Right atrium auricular region (tissue), 2 donors: ENCODE measurements around the gene CSF1. TPM values are rescaled to one million over a fixed set of nuclear protein-coding genes. Genes with fewer than 3 reads are reported as not detected.

Experiments used
- DNase-seq: peaks from one replicate; pipeline ENCODE4 v3.0.0-alpha.2; 2019; ENCODE audit warnings: low spot score
- H3K27ac ChIP-seq, 2 donors: fragments of 200-600 bp; sonication (generic); 1 replicate in 1 of 2; 2 replicates in 1 of 2; pipeline ENCODE4 v1.5.1; 2016 to 2019
- H3K27me3 ChIP-seq, 2 donors: fragments of 200-600 bp; sonication (generic); one replicate each; pipeline versions ENCODE4 v1.5.1 to v1.6.0; 2017 to 2019
- H3K36me3 ChIP-seq: fragments of 200-600 bp; sonication (generic); one replicate; pipeline ENCODE4 v1.5.1; 2016
- H3K4me1 ChIP-seq, 2 donors: fragments of 200-600 bp; sonication (generic); one replicate each; pipeline versions ENCODE4 v1.5.1 to v1.6.0; 2017 to 2019
- H3K4me3 ChIP-seq, 2 donors: fragments of 200-600 bp; sonication (generic); 1 replicate in 1 of 2; 2 replicates in 1 of 2; pipeline ENCODE4 v1.5.1; 2017 to 2019; ENCODE audit warnings: mild to moderate bottlenecking in 1 of 2, moderate library complexity in 1 of 2
- H3K9me3 ChIP-seq, 2 donors: fragments of 200-600 bp; sonication (generic); one replicate each; pipeline ENCODE4 v1.5.1; 2019
- total RNA-seq, 2 donors: library from RNA; depleted of rRNA; stranded (reverse); fragments of >200 nt; gene quantifications; one replicate each; pipeline ENCODE4 v1.1.0, GENCODE V29; 2016
- TF ChIP-seq, protein P1 (sequence below), 2 donors: fragments of 200-600 bp; sonication (generic); IDR thresholded peaks; one replicate each; pipeline ENCODE4 v1.5.1; 2019; ENCODE audit warnings: antibody characterized with exemption in 2 of 2

Gene CSF1
- total RNA-seq, 2 donors from 2014 or later, result 31.4 to 48.4 TPM

DNA sequence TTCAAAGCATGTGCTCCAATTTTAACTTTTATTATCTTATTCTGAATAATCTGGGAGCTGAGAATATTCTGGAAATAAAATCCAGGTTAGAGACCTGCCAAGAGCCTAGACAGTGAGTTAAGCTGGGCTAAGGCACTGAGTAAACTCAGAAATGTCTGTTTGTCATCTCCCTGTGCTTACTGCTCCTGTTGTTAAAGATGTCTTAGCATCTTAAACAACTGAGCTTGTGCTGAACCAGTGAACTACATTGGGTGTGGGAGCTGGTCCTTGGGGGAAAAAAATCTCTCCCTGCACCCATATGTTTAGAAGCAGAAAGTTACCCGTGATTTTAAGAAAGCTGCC lies 49.0 kb downstream of the CSF1 start:
- H3K27me3 ChIP-seq, result no peaks in the 10 kb centered on the region
- no peak for DNase-seq
- no peak overlapping the region for H3K27ac ChIP-seq
- H3K4me3 ChIP-seq, result no peak overlapping the region
- peaks cover 0 to 9% of the 10 kb centered on the region in 2 donors for H3K4me1 ChIP-seq
- TF ChIP-seq, protein P1, sequence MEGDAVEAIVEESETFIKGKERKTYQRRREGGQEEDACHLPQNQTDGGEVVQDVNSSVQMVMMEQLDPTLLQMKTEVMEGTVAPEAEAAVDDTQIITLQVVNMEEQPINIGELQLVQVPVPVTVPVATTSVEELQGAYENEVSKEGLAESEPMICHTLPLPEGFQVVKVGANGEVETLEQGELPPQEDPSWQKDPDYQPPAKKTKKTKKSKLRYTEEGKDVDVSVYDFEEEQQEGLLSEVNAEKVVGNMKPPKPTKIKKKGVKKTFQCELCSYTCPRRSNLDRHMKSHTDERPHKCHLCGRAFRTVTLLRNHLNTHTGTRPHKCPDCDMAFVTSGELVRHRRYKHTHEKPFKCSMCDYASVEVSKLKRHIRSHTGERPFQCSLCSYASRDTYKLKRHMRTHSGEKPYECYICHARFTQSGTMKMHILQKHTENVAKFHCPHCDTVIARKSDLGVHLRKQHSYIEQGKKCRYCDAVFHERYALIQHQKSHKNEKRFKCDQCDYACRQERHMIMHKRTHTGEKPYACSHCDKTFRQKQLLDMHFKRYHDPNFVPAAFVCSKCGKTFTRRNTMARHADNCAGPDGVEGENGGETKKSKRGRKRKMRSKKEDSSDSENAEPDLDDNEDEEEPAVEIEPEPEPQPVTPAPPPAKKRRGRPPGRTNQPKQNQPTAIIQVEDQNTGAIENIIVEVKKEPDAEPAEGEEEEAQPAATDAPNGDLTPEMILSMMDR (IDR thresholded peaks at IDR 0.05), result no peak
- H3K9me3 ChIP-seq, result no peaks in the 10 kb centered on the region
- H3K36me3 ChIP-seq, result no peaks in the 10 kb centered on the region

DNA sequence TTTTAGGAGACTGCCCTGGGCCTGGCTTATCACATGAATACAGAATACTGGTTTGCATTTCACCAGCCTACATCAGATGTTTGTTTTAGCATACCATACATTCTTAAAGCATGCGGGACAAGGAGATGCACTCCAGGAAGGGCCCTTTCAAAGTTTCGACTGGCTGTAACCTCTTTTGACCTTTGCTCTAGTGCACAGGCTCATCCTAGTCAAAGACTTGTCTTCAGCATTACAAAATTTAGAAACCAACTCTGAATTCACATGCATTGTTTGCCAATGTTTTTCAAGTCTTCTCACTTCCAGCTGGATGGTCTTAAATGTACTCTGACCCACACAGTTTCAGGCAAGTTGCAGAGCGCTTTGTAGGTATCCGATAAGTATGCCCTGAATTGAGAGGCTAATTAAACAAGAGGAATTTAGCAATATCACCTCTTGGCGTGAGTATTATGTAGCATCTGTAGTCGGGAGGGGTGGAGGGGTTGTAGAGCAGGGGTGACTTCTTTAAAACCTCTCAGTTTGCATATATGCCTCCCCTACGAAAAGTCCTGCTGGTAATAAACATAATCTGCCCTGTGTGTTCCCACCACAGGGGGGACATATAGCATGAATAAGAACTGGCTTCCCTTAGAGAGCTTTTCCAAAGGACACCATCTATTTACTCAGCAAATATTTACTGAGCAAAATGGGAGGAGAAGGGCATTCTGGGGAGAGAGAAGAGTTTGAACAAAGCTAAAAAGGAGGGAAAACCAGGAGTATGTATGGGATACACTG lies 49.5 kb downstream of the CSF1 start:
- Histone ChIP-seq H3K27me3 (no peaks in the 10 kb centered on the region), H3K4me1 (peaks cover 0 to 9% of the 10 kb centered on the region in 2 donors), H3K9me3 (no peaks in the 10 kb centered on the region), H3K27ac (no peak overlapping the region), H3K4me3 (no peak overlapping the region), H3K36me3 (no peaks in the 10 kb centered on the region)
- no peak for DNase-seq
- TF ChIP-seq, protein P1 (IDR thresholded peaks at IDR 0.05), result no peak

GRCh38 chr1:109960745-109961094 lies 50.1 kb downstream of the CSF1 start:
- no peak for DNase-seq
- H3K9me3 ChIP-seq, result no peaks in the 10 kb centered on the region
- H3K27ac ChIP-seq, result no peak overlapping the region
- no peak overlapping the region for H3K4me3 ChIP-seq
- H3K36me3 ChIP-seq, result no peaks in the 10 kb centered on the region
- TF ChIP-seq, protein P1 (IDR thresholded peaks at IDR 0.05), result no peak
- no peaks in the 10 kb centered on the region for H3K27me3 ChIP-seq
- peaks cover 0 to 9% of the 10 kb centered on the region in 2 donors for H3K4me1 ChIP-seq

GRCh38 chr1:109963864-109964263 lies 53.2 kb downstream of the CSF1 start:
- H3K36me3 ChIP-seq, result no peaks in the 10 kb centered on the region
- H3K4me1 ChIP-seq, result peaks cover 0 to 9% of the 10 kb centered on the region in 2 donors
- H3K27me3 ChIP-seq, result no peaks in the 10 kb centered on the region
- TF ChIP-seq, protein P1 (IDR thresholded peaks at IDR 0.05), result no peak
- H3K27ac ChIP-seq, result no peak overlapping the region
- no peaks in the 10 kb centered on the region for H3K9me3 ChIP-seq
- no peak for DNase-seq
- no peak overlapping the region for H3K4me3 ChIP-seq

GRCh38 chr1:109969146-109969829 lies 58.6 kb downstream of the CSF1 start:
- DNase-seq, result no peak
- Histone ChIP-seq H3K4me3 (no peak overlapping the region), H3K9me3 (no peaks in the 10 kb centered on the region), H3K36me3 (no peaks in the 10 kb centered on the region), H3K27me3 (no peaks in the 10 kb centered on the region), H3K27ac (no peak overlapping the region), H3K4me1 (no peaks in the 10 kb centered on the region)
- TF ChIP-seq, protein P1 (IDR thresholded peaks at IDR 0.05), result no peak
